Astrocyte of the spinal cord (primary cell): ENCODE measurements around the gene MTFR1L.

Experiments used
- DNase-seq: peaks from one replicate; pipeline ENCODE4 v3.0.0; 2011; ENCODE audit warnings: low read depth, low spot score
- H3K4me3 ChIP-seq: 2 replicates; pipeline ENCODE4 v1.5.1; 2011; ENCODE audit warnings: low read depth, mild to moderate bottlenecking, low read length, moderate library complexity
- in situ Hi-C: cut with HindIII; loops from 2 replicates; pipeline ENCODE4 v1.10.0; 2017; ENCODE audit warnings: low sequenced_read_pairs
- TF ChIP-seq, protein P1 (sequence below): IDR thresholded peaks from 2 replicates; pipeline ENCODE4 v1.5.1; 2012; ENCODE audit warnings: low read depth, mild to moderate bottlenecking, low read length, inconsistent platforms

The MTFR1L gene

GRCh38 chr1:25790472-25790871 lies 29.3 kb upstream of the MTFR1L start:
- in situ Hi-C loops, result no loop called here

DNA sequence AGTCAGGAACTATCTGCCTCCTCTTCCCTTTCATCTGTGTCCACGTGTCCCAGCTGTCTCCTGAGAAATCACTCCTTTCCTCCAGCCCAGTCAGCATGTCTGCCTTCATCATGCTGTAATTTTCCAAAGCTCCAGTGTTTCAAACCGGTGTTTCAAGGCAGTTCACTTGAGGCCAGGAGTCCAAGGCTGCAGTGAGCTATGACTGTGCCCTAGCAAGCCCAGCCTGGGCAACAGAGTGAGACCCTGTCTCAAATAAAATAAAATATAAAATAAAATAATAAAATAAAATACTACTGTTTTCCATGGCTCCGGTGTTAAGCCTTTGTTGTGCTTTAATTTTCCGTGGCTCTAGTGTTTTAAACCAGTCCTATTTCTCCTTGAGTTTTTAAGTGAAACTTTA lies 27.6 kb upstream of the MTFR1L start:
- H3K4me3 ChIP-seq, result no peak overlapping the region
- TF ChIP-seq, protein P1, sequence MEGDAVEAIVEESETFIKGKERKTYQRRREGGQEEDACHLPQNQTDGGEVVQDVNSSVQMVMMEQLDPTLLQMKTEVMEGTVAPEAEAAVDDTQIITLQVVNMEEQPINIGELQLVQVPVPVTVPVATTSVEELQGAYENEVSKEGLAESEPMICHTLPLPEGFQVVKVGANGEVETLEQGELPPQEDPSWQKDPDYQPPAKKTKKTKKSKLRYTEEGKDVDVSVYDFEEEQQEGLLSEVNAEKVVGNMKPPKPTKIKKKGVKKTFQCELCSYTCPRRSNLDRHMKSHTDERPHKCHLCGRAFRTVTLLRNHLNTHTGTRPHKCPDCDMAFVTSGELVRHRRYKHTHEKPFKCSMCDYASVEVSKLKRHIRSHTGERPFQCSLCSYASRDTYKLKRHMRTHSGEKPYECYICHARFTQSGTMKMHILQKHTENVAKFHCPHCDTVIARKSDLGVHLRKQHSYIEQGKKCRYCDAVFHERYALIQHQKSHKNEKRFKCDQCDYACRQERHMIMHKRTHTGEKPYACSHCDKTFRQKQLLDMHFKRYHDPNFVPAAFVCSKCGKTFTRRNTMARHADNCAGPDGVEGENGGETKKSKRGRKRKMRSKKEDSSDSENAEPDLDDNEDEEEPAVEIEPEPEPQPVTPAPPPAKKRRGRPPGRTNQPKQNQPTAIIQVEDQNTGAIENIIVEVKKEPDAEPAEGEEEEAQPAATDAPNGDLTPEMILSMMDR, result no peak
- no peak for DNase-seq
- in situ Hi-C loops, result no loop called here

More at GRCh38 chr1:25790472-25790871, 29.3 kb upstream of the MTFR1L start:
- no peak overlapping the region for H3K4me3 ChIP-seq
- no peak for DNase-seq
- TF ChIP-seq, protein P1, result no peak

- TF ChIP-seq, protein P1, result no peak
- no peak for DNase-seq
- in situ Hi-C loops, result no loop called here
- H3K4me3 ChIP-seq, result no peak overlapping the region
Observed at GRCh38 chr1:25793585-25794170, 26.1 kb upstream of the MTFR1L start.

DNA sequence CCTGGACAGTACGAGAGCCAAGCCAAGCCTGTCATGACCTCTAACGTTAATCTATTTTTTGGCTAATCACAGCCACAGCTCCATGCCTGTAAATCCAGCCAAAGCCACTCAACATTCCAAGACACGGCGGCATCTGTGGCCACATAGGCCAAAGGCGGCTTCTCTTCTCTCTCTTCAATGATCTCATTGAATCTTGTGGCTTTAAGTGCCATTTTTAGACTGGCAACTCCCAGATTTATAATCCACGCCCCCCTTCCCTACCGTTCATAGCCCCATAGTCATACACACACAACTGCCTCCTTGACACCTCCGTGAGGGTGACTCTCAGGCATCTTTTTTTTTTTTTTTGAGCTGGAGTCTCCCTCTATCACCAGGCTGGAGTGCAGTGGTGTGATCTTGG lies 25.4 kb upstream of the MTFR1L start:
- DNase-seq, result no peak
- no peak overlapping the region for H3K4me3 ChIP-seq
- in situ Hi-C loops, result no loop called here
- TF ChIP-seq, protein P1, result no peak

- no peak overlapping the region for H3K4me3 ChIP-seq
- TF ChIP-seq, protein P1, result no peak
- no peak for DNase-seq
- in situ Hi-C loops, result no loop called here
Observed at GRCh38 chr1:25795211-25795610, 24.5 kb upstream of the MTFR1L start.

DNA sequence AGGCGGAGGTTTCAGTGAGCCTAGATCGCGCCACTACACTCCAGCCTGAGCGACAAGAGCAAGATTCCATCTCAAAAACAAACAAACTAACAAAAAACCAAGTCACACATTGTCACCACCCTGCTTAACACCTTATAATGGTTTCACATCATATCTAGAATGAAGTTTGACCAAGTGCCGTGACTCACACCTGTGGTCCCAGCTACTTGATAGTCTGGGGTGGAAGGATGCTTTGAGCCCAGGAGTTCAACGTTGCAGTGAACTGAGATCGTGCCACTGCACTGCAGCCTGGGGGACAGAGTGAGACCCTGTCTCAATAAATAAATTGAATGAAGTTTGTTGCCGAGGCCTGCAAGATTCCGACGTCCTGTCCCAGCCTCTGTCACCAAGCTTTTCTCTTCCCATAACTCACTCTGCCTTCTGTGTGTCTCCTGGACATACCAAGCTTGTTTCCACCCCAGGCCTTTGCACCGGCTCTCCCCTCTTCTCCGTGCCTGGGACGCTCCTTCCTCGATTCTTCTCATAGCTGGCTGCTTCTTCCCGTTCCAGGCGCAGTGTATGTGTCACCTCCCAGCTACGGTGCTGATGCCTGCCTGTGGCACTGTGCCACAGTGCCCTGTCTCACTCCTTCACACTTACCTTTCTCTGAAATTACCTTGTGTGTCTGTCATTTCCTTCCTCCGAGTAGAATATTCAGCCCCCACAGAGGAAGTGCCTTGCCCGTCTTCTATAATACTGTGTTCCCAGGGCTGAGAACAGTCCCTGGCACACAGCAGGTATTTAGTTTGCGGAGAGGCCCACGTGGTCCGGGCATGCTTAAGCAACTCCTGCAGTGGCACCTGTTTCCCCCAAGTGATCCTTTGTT lies 23.6 kb upstream of the MTFR1L start:
- H3K4me3 ChIP-seq, result no peak overlapping the region
- in situ Hi-C loops, result no loop called here
- TF ChIP-seq, protein P1, result no peak
- no peak for DNase-seq
